GM18498 (cell line): Measurements from ENCODE around the gene EVX1.

Source experiments
- ATAC-seq: cut with Tn5 transposase; IDR thresholded peaks from one replicate; pipeline ENCODE4 v1.9.1; 2021; ENCODE audit warnings: mild to moderate bottlenecking, moderate library complexity; ENCODE audit not compliant: unreplicated experiment

EVX1 gene

DNA sequence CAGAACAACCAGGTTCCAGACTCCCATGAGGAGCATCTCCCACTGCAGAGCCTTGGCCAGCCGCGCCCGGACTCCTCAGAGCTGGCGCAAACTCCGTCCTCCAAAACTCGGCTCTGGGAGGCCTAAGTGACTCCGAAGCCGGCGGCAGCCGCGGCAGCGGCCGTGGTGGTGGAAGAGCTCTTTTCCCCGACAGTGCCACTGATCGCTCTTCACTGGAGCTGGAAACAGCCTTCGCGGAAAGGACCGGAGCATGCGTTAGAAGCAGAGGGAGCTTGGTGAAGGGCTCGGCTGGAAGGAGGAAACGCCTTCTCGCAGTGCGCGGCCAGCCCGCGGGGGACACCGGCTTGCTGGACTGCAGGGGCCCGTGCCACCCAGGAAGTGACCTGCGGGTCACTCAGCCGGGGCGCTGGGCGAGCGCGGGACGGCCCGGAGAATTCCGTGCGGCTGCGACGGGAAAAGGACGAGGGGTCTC, 37.7 kb upstream of the EVX1 start:
- ATAC-seq: no peak

DNA sequence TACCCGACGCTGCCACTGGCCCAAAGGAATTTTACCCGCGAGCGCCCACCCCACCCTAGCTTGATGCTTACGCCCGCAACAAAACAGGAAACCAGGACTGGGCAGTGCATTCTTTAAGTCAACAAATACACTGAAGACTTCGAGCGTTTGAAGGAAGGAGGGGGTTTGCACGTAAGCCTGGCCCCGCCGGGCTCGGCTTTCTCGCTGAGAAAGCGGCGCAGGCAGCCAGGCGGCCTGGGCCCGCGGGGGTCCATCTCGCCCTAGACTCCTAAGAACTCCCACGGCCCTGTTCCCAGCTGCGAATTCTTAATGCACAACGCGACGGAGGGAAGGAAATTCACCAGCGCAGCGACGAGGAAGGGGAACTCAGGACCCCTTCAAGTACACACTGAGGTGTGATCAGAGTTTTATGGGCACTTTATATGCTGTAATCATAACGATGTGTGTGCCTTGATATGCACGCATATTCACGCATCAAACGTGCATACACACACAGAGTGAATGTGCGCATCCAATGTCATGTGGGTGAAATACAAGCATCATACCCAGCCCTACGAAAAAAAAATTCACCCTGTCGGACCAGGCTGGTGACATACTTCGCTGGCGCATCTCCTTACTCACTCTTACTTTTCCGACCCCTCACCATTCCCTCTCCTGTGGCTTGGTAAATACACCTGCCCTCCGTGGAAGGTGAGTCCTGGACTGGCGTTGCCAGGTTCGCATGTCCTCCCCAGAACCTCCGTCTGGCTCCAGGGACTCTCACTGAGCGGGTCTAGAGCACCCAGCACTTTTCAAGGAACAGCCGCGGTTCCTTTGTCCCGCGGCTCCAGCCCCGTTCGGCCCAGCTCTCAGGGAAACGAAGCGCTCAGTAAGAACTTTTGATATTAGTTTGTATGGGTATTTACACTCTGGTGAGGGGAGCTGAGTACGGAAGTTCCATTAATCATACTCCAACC, 37.0 kb upstream of the EVX1 start:
- ATAC-seq: no peak

DNA sequence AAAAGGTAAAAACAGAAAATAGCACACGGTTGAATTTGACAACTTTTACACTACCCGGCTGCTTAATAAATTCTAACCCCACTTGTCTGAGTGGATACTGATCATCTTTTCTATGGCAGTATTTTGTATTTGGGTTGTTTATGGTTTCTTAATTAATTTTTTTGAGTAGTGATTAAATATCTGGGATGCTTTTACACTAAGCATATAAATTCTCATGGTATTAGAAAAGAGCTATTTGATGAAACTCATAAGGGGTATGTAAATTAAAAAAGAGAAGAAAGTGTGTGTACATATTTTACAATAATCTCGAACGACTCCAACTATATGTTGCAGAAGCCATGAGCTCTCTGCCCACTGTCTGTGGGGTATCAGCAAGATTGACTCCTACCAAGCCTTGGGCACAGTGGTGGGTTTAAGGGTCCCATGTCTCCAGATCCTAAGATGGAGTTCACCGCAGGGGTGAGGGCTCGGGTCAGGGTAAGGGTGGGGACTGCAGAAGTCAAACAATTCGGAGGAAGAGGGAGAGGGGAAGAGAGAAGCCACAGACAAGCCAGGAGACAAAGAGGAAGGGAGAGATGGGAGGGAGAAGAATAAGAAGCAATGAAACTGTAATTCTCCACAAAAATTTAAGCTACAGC, 35.1 kb upstream of the EVX1 start:
- no peak for ATAC-seq

DNA sequence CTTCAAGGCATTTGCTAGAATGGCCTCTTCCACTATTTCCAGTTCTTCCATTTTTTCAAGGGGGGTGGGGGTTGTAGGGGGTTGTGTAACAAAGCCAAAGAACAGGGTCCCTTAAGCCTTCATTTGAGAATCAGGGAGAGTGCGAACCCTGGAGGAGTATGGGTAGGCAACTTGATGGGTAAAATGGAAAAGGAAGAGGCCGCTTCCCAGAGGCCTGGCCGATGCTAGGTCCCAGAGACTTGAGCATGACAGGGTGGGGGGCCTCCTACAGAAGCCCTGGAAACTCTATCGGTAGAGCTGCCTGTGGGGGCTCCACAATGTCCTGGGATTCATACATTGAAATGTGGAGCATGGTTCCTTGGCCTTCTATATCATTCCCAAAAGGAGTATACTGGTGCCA, 33.6 kb upstream of the EVX1 start:
- no peak for ATAC-seq

DNA sequence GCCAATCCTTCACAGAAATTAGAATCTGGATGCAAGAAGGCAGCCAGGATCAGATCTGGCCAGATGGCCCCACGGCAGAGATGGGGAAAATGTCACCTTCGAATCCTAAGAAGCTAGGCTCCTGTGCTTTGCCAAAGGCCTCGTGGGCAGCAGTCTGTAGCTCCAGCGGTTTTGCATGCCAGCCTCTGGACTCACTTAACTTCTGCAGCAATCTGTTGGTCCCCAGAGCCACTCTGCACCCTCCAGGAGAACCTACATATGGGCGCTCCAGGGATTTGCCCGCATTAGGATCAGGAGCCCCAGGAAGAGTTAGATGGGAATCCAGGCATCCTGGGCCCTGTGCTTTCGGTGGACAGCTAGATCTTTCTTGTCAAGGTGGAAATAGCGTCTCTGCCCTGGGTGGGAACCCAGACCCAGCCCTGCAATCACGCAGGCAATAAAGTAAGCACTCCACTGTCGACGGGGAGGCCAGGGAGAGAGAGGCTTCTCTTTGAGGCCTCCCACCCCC, 32.6 kb upstream of the EVX1 start:
- no peak for ATAC-seq

DNA sequence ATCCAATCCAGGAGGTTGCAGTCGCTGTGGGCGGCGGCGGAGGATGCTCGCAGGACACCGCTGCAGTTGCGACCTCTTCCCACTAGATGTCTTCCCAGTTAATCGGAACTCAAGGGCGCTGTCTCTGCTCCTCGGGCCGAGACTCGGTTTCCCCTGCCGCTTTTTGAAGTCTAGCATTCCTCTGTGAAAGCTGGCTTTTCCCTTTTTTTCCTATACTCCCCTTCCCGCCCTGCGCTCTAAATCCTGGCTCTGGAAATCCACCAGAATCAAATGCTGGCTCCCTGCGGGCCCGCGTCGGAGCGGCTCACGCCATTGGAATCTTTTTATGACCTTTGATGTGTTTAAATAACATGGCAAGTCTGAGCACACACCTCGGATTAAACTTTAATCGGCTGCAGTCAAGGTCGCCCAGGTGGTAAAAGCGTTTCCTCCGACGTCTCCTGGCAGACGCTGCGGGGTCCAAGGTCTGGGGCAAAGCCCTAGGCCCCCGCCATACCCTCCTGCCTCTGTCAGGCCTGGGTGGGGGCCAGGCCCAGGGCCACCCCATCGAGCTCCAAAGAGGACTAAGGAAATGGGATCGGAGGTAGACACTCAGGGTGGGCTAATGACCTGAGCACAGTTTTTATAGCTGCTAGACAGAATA, 32.0 kb upstream of the EVX1 start:
- ATAC-seq: no peak

DNA sequence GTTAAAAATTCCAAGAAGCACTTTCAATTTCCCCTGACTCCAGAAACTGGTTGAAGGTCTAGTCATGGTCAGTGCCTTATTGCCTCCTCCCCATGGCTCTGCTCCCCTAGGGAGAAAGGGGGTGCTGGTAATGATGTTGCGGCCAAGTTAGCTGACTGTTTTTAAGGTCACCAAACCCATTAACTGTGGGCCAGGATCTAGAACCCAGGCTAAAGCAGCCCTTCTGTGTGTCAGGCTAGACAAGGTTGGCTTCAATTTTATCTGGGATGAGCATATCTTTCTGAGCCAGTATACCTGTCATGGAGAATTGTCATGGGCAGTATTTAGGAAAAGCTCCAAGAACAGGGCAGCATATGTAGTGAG, 31.5 kb upstream of the EVX1 start:
- ATAC-seq: no peak

DNA sequence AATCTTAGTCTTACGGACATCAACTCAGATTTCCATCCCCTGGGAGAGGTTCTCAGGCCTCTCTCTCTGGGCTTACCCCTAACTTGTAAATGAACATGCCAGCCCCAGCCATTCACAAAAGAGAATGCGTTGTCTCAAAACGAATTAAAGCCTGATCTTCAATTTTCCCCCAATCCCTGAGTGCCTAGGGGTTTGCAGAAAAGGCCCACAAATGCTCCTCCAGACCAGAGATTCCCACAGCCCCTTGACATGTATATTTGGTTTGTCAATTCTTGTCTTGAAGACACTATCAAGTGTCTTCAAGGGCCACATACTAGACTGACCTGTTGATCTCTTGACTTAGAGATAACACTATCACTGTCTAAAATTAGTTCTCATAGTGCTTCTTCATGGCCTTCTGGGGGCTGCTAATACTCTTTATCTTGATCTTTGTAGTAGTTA, 30.8 kb upstream of the EVX1 start:
- no peak for ATAC-seq

DNA sequence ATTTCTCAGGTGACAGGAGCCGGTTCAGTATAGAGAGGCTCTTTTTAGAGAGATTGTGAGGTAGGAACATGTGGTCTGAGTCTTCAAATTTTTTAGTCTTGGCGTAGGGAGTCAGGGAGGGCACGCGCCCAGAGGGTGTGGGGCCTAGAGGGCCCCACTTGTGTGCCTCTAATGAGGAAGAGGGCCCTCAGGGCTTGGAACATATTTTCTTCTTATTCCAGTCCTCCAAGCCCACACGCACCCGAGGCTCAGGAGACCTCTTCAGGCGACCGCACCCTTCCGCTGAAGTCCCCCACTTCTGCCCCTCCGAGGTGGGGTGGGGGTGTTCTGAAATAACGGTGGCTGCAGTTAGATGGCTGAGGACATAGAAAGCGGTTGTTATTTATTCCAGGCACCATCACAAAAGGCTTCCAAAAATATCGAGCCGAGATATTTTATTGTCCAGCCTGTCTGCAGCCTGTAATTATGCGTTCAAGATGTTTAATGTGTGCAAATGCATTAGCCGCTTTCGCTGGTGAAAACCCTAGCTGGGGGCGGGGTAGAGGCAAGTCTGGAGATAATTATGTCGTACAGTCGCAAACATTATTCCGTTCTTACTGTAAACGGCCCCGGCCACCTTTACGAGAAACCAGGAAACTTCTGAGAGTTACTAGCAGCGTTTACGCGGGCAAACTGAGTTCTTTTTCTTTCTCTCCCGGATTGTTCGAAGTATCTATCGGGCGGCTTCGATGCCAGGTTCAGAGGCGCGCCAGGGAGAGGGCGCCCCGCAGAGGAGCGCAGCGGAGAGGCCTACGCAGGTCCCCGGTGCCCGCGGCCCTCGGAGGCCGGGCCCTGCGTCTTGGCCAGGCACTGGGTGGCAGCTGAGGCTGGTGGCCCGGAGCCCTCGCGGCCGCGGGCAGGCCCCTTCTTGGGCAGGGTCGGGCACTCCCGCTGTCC, 29.8 kb upstream of the EVX1 start:
- no peak for ATAC-seq

DNA sequence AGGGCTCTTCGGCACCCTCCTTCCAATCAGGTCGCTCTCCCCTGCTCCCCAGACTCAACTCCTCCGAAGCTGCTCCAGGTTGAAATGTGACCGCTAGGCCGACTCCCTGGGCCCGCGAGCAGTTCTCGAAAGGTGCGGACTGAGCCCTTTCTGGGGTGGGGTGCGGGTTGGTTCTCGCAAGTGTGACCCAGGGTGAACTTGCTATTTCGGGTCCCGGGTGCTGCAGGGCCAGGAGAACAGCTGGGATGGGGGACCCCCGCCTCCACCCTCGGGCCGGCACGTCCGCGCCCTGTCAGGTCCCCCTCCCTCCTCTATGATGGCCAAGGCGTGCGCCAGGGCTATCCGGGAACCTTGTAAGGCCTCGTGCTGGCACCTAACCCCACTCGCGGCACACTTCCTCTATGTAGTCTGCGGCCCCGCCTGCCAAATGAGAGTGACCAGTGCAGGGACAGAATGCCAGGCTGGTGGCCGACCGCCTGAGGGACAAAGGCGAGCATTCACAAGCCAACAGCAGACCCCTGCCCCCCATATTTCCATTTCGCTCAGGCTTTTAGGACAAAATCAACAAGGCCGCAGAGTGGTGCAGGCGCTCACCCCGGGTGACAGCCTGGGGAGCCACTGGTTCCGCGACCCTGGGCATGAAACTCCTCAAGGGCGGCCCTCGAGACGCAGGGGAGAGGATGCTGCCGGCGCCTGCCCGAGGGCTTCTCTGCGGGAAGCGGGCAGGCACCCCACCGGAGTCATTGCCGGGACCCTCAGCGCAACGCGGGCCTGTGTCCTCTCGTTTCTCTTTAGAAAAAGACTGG, 29.0 kb upstream of the EVX1 start:
- ATAC-seq: no peak

DNA sequence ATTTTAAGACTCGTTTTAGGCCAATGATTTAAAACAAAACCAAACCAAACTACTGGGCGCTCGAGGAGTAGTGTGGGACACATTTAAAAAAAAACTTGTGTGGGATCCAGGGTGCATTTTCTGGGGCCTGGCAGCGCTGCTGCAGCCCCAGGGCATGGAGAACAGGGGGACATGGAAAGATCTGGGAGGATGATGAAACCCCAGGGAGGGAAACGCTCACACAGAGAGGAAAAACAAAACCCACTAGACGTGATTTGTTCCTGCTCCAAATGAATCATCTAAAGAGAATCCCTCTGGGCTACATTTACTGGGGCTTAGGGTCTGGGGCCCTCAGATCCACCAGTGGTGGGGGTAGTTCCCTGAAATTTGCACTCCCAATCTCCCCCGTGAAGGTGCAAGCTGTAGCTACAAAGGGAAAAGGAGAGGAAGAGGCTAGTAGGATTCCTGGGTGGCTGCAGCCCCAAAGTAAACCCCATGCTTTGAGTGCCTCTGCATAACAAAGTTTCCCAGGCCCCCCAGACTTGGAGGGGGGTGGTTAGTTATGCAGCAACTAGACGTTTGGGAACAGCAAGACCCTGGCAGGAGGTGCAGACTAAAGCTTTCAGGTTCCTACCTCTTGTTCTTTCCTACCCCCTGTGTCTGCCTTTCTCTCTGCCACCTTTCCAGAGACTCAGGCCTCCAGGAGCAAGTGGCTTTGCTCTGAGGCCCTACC, 28.2 kb upstream of the EVX1 start:
- ATAC-seq: no peak

DNA sequence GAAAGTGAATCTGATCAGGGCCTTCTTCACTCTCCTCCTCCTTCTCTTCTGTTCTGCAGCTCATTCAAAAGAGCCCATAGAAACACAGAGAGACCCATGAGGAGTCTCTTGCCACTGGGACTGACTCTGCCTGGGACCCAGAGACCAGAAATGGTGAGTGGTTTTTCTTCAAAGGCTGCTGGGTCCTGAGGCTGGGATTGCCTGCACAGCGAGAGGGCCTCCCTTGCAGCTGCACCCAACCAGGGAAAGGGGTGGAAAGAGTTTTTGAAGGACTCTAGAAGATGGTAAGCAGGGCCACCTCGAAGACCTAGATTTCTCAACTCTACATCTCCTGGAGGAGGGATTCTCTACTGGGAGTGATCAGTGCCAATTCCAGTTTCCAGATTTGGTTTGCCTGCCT, 27.2 kb upstream of the EVX1 start:
- ATAC-seq: no peak

DNA sequence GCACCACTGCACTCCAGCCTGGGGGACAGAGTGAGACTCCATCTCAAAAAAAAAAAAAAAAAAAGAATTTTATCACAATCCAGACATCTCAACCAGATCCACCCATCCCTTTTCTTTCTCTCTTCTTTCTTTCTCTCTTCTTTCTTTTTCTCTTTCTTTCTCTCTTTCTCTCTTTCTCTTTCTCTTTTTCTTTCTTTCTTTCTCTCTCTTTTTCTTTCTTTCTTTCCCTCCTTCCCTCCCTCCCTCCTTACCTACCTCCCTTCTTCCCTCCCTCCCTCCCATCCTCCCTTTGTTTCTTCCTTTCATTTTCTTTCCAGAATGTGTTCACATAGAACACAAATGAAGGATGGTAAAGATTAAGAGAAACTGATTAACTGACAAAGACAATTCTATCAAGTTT, 24.7 kb upstream of the EVX1 start:
- no peak for ATAC-seq

DNA sequence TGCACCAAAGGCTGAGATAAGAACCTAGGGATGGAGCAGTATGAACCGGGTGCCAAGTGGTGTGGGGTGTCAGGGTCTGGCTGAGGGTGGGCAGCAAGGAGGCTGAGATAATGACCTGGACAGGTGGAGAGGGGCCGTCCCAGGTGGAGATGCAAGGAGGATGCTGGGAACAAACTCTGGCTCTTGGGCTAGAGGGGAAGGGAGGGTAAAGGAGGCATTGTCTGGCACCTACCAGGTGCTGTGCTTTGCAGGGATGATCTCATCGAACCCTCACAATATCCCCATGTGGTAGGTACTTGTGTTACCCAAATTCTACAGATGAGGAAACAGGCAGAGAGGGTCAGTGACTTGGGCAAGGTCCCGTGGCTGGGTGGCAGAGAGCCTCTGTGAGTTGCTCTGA, 22.8 kb upstream of the EVX1 start:
- ATAC-seq: no peak

DNA sequence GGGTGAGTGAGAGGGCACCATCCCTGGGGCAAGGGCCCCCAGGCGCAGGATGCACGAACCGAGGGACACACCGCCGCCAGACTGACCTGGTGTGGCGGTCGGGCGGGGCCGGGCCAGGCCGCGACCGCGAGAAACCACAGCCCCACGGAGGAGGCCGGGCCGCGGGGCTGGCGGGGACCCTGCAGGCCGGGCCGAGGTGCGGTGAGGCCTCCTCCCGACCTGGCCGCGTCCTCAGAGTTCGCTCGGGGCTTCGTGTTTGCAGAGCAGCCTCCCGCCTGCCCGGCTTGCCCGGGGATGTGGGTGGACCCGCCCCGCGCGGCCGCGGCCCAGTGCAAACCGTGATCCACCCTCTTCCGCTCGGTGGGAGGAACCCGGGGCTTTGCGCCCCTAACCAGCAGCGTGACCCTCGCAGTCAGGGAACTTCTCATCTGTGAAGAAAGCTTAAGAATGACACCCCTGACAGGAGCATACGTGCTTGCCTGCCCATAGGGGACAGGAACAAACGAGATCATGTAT, 22.1 kb upstream of the EVX1 start:
- no peak for ATAC-seq

DNA sequence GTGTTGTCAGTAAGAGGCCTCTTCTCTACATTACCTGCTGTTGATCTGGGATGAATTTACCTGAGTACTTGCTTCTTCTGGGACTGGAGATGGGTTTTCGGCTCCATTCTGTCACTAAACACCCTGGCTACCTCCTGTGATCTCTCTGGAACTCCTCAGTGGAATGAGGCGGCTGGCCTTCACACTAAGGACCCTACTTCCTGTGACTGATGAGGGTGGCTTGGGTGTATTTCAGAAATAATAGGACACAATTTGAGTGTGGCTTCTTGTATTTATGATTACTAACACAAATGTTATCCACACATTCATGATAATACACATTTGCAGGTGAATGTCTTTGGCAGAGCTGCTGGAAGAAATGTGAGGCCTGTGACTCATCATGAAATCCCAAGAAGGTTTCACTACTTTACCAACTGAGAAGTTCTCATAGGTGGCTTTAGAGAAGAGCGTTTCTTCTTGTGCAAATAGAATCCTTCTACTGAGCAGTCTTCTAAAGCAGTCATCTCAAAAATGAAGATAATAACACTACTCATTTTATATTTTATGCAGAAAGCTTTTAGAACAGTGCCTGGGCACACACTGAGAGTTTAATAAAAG, 21.3 kb upstream of the EVX1 start:
- no peak for ATAC-seq

DNA sequence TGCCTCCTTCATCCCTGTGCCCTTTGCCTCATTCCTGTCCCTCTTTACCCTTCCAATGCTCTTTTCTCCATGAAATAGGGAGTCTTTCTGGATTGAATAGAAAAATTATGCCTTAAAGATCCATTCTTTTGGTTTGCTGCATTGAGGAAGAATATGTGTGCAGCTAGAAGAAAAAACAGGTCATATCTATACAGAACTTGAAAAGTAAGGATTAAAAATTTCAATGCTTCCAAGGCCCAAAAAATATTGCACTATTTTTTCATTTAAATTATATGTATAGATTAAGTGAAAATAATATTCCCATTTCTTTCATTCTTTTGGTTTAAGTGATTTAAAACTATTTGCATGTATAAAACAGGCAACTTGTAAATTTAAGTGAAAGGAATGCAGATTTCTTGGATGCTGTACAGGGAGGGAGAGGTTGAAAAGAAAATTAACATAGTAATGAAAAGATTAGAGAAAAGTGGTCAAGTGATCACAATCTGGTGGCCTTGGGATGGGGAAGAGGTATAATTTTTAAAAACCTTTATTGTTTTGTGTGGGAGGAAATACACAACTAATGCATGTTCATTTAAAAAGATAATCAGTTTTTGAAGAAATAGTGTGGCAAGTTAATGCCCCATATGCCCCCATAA, 18.5 kb upstream of the EVX1 start:
- no peak for ATAC-seq
